Measurements from ENCODE around the gene NECTIN4. TPM values are rescaled to one million over a fixed set of nuclear protein-coding genes. Genes with fewer than 3 reads are reported as not detected.

NECTIN4 gene
- total and polyA plus RNA-seq, 2 experiments from 2014 or later = 0.16 TPM; not detected in 1

GRCh38 chr1:161081519-161081918, 7.8 kb downstream of the NECTIN4 start:
- Histone ChIP-seq H3F3A (replicated peaks; ENCODE audit: low read depth) (peaks cover 5% of the 10 kb centered on the region; the same call in 1 of the 2 replicates), H3K27ac (ENCODE audit: low read depth) (no peak overlapping the region), H3K4me3 (no peak overlapping the region), H4K20me1 (replicated peaks; ENCODE audit: insufficient read depth) (no peaks in the 10 kb centered on the region), H3K36me3 (ENCODE audit: insufficient read depth) (no peaks in the 10 kb centered on the region), H2AFZ (no peak overlapping the region), H3K4me1 (ENCODE audit: insufficient read depth) (peaks cover 11% of the 10 kb centered on the region), H3K27me3 (ENCODE audit: insufficient read depth) (no peaks in the 10 kb centered on the region), H3K9me2 (ENCODE audit: insufficient read depth) (no peaks in the 10 kb centered on the region; the same call in 1 of the 2 replicates), H3K79me2 (replicated peaks; ENCODE audit: insufficient read depth) (no peaks in the 10 kb centered on the region), H3K4me2 (no peak overlapping the region)
- H3K27me3 Mint-ChIP-seq (ENCODE audit: insufficient read depth, low read depth, poor library complexity) = peaks cover 18% of the 10 kb centered on the region
- H3K36me3 Mint-ChIP-seq (ENCODE audit: low read depth) = no peaks in the 10 kb centered on the region; the same call in 2 of the 3 replicates
- peaks cover 19% of the 10 kb centered on the region for H3K4me1 Mint-ChIP-seq
- no peak for TF ChIP-seq POLR2AphosphoS5 (IDR thresholded peaks at IDR 0.05; ENCODE audit: low read depth)
- no peak for TF ChIP-seq CTCF (conservative IDR thresholded peaks at IDR 0.05; ENCODE audit: low read depth in 2 of 2)
- no peak for TF ChIP-seq JUNB (IDR thresholded peaks at IDR 0.05; ENCODE audit: unreplicated experiment)
- TF ChIP-seq STAT1 (IDR thresholded peaks at IDR 0.05; ENCODE audit: unreplicated experiment) = no peak
- no peak for TF ChIP-seq NANOG (IDR thresholded peaks at IDR 0.05; ENCODE audit: borderline replicate concordance)
- no peak for TF ChIP-seq EZH2 (IDR thresholded peaks at IDR 0.05; ENCODE audit: low read depth, unreplicated experiment)
- TF ChIP-seq ZNF114 (CRISPR knock-in tag; IDR thresholded peaks at IDR 0.05) = no peak
- no peak for TF ChIP-seq ETS1 (IDR thresholded peaks at IDR 0.05)
- no peak for TF ChIP-seq ZNF331 (CRISPR knock-in tag; IDR thresholded peaks at IDR 0.05; ENCODE audit: low read depth)
- H3K27ac Mint-ChIP-seq = no peak overlapping the region
- ATAC-seq = no peak
- no peak for DNase-seq (ENCODE audit: low spot score)
- no peaks in the 10 kb centered on the region; the same call in 2 of the 3 replicates for H3K9me3 Mint-ChIP-seq
- no peak overlapping the region; the same call in 2 of the 3 replicates for H3K4me3 Mint-ChIP-seq

- Histone ChIP-seq H3K4me1 (ENCODE audit: insufficient read depth) (peaks cover 8% of the 10 kb centered on the region; the same call in 1 of the 2 replicates), H3K36me3 (ENCODE audit: insufficient read depth) (no peaks in the 10 kb centered on the region), H3K4me2 (no peak overlapping the region; the same call in 1 of the 2 replicates), H2AFZ (peak overlapping the region; percentile 92), H3K27me3 (ENCODE audit: insufficient read depth) (no peaks in the 10 kb centered on the region), H4K20me1 (replicated peaks; ENCODE audit: insufficient read depth) (no peaks in the 10 kb centered on the region), H3K9me2 (ENCODE audit: insufficient read depth) (no peaks in the 10 kb centered on the region; the same call in 1 of the 2 replicates), H3K27ac (ENCODE audit: low read depth) (no peak overlapping the region), H3K79me2 (replicated peaks; ENCODE audit: insufficient read depth) (no peaks in the 10 kb centered on the region), H3F3A (replicated peaks; ENCODE audit: low read depth) (peaks cover 5% of the 10 kb centered on the region; the same call in 1 of the 2 replicates), H3K4me3 (no peak overlapping the region)
- no peaks in the 10 kb centered on the region; the same call in 2 of the 3 replicates for H3K36me3 Mint-ChIP-seq (ENCODE audit: low read depth)
- H3K27ac Mint-ChIP-seq = no peak overlapping the region
- no peak for ATAC-seq
- no peaks in the 10 kb centered on the region; the same call in 2 of the 3 replicates for H3K9me3 Mint-ChIP-seq
- H3K27me3 Mint-ChIP-seq (ENCODE audit: insufficient read depth, low read depth, poor library complexity) = peaks cover 16% of the 10 kb centered on the region
- DNase-seq (ENCODE audit: low spot score) = no peak
- H3K4me3 Mint-ChIP-seq = no peak overlapping the region; the same call in 2 of the 3 replicates
- H3K4me1 Mint-ChIP-seq = peaks cover 12% of the 10 kb centered on the region
- no peak for TF ChIP-seq NANOG (IDR thresholded peaks at IDR 0.05; ENCODE audit: borderline replicate concordance)
- TF ChIP-seq EZH2phosphoT487 (IDR thresholded peaks at IDR 0.05; ENCODE audit: unreplicated experiment) = no peak
- no peak for TF ChIP-seq ETS1 (IDR thresholded peaks at IDR 0.05)
- no peak for TF ChIP-seq JUNB (IDR thresholded peaks at IDR 0.05; ENCODE audit: unreplicated experiment)
- TF ChIP-seq CTCF (conservative IDR thresholded peaks at IDR 0.05; ENCODE audit: low read depth in 2 of 2) = no peak
Observed at GRCh38 chr1:161080441-161081405, 8.6 kb downstream of the NECTIN4 start.

Data from GM23338 (cell line).